ENCODE measurements around the gene GRM6.

GRM6 gene

DNA sequence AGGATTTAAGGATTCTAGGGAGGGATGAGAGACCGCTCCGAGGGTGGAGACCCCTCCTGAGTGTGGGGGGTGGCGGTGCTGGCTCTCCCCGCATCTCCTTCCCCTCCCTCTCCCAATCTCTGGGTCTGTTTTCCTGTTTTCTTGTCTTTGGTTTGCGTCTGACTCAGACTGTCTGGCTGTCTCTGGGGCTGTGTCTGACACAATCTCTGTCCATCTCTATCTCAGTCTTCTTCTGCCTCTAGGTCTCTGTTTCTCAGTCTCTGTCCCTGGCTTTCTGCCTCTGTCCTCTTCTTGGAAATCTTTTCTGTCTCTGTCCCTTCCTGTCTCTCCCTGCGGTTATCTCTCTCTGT is 196 bp upstream of the GRM6 start:
- no peak for ATAC-seq (ENCODE audit: low read depth)
- no peak overlapping the region for H3K27ac ChIP-seq (ENCODE audit: poor library complexity, severe bottlenecking)
- no peak for TF ChIP-seq CTCF (IDR thresholded peaks at IDR 0.05; ENCODE audit: poor library complexity, severe bottlenecking)
- no peak overlapping the region for H3K4me3 ChIP-seq (ENCODE audit: severe bottlenecking)
- no peak for DNase-seq (ENCODE audit: low spot score)
- H3K9me3 ChIP-seq (ENCODE audit: severe bottlenecking) = peaks cover 11% of the 10 kb centered on the region
- H3K4me1 ChIP-seq (ENCODE audit: insufficient read depth, poor library complexity, severe bottlenecking) = no peaks in the 10 kb centered on the region
- no peaks in the 10 kb centered on the region for H3K36me3 ChIP-seq (ENCODE audit: low read depth)
- H3K27me3 ChIP-seq (ENCODE audit: insufficient read depth, poor library complexity, severe bottlenecking) = peaks cover 21% of the 10 kb centered on the region

- Histone ChIP-seq H3K27ac (ENCODE audit: poor library complexity, severe bottlenecking) (no peak overlapping the region), H3K4me3 (ENCODE audit: severe bottlenecking) (no peak overlapping the region), H3K36me3 (ENCODE audit: low read depth) (no peaks in the 10 kb centered on the region), H3K4me1 (ENCODE audit: insufficient read depth, poor library complexity, severe bottlenecking) (no peaks in the 10 kb centered on the region), H3K9me3 (ENCODE audit: severe bottlenecking) (peaks cover 21% of the 10 kb centered on the region), H3K27me3 (ENCODE audit: insufficient read depth, poor library complexity, severe bottlenecking) (peaks cover 21% of the 10 kb centered on the region)
- DNase-seq (ENCODE audit: low spot score) = no peak
- TF ChIP-seq CTCF (IDR thresholded peaks at IDR 0.05; ENCODE audit: poor library complexity, severe bottlenecking) = no peak
- ATAC-seq (ENCODE audit: low read depth) = no peak
Observed at GRCh38 chr5:178993955-178994579, 1.1 kb downstream of the GRM6 start.

- H3K4me3 ChIP-seq (ENCODE audit: severe bottlenecking) = no peak overlapping the region
- TF ChIP-seq CTCF (IDR thresholded peaks at IDR 0.05; ENCODE audit: poor library complexity, severe bottlenecking) = no peak
- H3K27me3 ChIP-seq (ENCODE audit: insufficient read depth, poor library complexity, severe bottlenecking) = peaks cover 21% of the 10 kb centered on the region
- peaks cover 26% of the 10 kb centered on the region for H3K9me3 ChIP-seq (ENCODE audit: severe bottlenecking)
- H3K36me3 ChIP-seq (ENCODE audit: low read depth) = no peaks in the 10 kb centered on the region
- H3K4me1 ChIP-seq (ENCODE audit: insufficient read depth, poor library complexity, severe bottlenecking) = no peaks in the 10 kb centered on the region
- no peak overlapping the region for H3K27ac ChIP-seq (ENCODE audit: poor library complexity, severe bottlenecking)
- ATAC-seq (ENCODE audit: low read depth) = no peak
- no peak for DNase-seq (ENCODE audit: low spot score)
Observed at GRCh38 chr5:178993236-178993765, 1.8 kb downstream of the GRM6 start.

GRCh38 chr5:178992291-178992895 is 2.7 kb downstream of the GRM6 start:
- H3K36me3 ChIP-seq (ENCODE audit: low read depth) = no peaks in the 10 kb centered on the region
- no peak for TF ChIP-seq CTCF (IDR thresholded peaks at IDR 0.05; ENCODE audit: poor library complexity, severe bottlenecking)
- no peaks in the 10 kb centered on the region for H3K4me1 ChIP-seq (ENCODE audit: insufficient read depth, poor library complexity, severe bottlenecking)
- DNase-seq (ENCODE audit: low spot score) (no peak), ATAC-seq (ENCODE audit: low read depth) (no peak)
- no peak overlapping the region for H3K27ac ChIP-seq (ENCODE audit: poor library complexity, severe bottlenecking)
- H3K4me3 ChIP-seq (ENCODE audit: severe bottlenecking) = no peak overlapping the region
- H3K27me3 ChIP-seq (ENCODE audit: insufficient read depth, poor library complexity, severe bottlenecking) = peaks cover 21% of the 10 kb centered on the region
- peaks cover 27% of the 10 kb centered on the region for H3K9me3 ChIP-seq (ENCODE audit: severe bottlenecking)
